Fibroblast of skin of right biceps (primary cell): ENCODE results near the gene GRAMD4.

Experiments used
- DNase-seq: peaks from one replicate; pipeline ENCODE4 v3.0.0-alpha.2; 2013

Gene GRAMD4

GRCh38 chr22:46696229-46696518, 76.0 kb downstream of the GRAMD4 start:
- DNase-seq, result no peak

GRCh38 chr22:46696614-46697013, 76.4 kb downstream of the GRAMD4 start:
- DNase-seq, result no peak

DNA sequence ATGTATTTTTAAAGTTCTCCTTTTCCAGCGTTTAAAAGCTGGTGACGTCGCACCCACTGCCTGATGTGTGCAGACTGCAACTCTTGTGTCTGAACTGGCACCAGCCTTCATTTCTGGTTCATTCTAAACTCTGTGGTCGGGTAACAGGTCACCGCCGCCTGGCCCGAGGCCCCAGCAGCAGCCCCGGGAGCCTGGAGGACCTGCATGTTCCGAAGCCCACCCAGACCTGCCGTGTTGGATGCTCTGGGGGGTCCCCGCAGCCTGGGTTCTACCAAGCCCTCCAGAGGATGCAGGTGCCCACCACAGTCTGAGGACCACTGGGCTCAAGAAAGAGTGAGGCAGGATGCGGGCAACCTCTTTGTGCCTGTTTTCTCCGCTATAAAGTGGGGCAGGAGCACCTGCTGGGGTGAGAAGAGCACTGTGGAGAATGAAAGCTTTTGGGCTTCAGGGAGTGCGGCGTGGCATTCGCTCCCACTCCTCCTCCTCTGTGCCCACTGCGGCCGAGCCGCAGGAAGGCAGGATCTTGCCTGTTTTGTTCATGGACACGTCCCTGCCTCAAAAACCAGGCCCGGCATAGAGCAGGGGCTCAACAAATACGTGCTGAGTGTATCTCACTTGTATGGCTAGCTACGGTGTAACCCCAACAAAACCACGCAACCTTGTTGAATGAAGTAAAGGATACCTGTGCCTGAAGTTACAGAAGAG, 77.8 kb downstream of the GRAMD4 start:
- DNase-seq, result no peak

- no peak for DNase-seq
Observed at GRCh38 chr22:46699091-46699490, 78.9 kb downstream of the GRAMD4 start.

DNA sequence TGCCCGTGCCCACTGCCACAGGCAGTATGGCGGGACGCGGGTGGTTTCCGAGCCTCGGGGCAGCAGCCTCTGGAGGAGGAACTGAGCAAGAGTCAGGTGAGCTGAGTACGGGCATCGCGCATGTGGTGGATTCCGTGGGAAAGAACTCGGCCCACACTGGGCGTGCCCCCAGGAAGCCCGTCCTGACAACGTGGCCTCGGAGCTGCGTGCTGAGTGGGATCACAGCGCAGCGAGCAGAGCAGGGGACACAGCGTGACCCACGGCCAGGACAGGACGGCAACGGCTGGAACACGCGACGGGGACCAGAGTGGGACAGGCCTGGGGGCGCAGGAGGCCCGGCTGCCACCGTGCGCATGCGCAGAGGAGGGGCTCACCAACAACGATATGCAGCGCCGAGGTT, 81.1 kb downstream of the GRAMD4 start:
- no peak for DNase-seq

- no peak for DNase-seq
Observed at GRCh38 chr22:46703171-46703995, 83.2 kb downstream of the GRAMD4 start.

- no peak for DNase-seq
Observed at GRCh38 chr22:46703996-46704370, 83.8 kb downstream of the GRAMD4 start.

GRCh38 chr22:46706060-46706459, 85.9 kb downstream of the GRAMD4 start:
- DNase-seq, result no peak

- no peak for DNase-seq
Observed at GRCh38 chr22:46707305-46707704, 87.1 kb downstream of the GRAMD4 start.

- no peak for DNase-seq
Observed at GRCh38 chr22:46707827-46708570, 87.8 kb downstream of the GRAMD4 start.

GRCh38 chr22:46708766-46709330, 88.7 kb downstream of the GRAMD4 start:
- DNase-seq, result no peak

- no peak for DNase-seq
Observed at GRCh38 chr22:46710806-46711205, 90.6 kb downstream of the GRAMD4 start.

DNA sequence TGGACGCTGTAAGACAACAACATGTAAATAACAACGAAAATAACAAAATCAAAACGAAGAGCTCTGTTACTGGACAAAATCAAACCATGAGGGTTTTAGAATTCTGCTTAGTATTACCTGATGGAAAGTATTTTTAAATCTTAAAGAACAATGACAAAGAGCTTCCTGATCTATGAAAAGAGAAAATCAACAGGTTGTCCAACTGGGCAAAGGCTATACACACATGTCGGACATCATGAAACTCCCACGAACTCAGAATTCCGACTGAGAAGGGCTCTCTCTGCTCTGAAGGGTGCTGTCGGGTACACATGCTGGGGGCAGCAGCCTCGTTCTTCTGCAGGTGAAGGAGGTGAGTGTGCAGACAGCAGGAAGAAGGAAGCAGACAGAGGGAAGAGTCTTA, 92.1 kb downstream of the GRAMD4 start:
- no peak for DNase-seq

DNA sequence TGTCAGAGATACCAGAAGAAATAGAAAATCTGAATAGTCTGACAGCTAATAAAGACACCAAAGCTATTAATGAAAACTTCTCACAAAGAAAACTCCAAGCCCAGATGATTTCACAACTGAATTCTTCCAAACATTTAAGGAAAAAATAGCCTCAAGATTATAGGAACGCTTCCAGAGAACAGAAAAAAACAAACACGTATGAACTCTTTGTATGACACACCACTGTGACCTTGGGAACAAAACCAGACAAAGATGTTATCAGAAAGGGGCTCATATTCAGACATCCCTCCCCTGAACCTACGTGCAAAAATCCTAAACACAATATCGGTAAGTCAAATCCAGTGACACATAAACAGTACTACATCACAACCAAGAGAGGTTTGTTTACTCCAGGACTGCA, 94.4 kb downstream of the GRAMD4 start:
- DNase-seq, result no peak

DNA sequence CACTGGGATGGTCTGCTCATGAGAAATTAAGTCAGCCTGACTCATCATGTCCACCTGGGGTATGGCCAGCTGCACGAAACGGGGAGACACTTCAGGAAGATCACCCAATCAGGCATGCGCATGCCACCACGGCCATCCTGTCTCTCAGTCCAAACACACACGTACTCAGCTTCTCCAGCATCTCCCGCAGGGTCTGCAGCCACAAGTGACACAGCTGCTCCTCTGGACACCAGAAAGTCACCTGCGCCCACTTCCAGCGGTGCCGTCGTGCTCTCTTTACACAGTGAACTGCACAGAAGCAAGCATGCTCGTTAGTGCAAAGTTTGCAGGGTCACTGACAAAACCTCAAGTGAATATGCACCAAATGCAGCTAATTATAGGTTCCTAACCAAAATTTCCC, 99.7 kb downstream of the GRAMD4 start:
- no peak for DNase-seq

- no peak for DNase-seq
Observed at GRCh38 chr22:46721501-46722085, 101.4 kb downstream of the GRAMD4 start.

DNA sequence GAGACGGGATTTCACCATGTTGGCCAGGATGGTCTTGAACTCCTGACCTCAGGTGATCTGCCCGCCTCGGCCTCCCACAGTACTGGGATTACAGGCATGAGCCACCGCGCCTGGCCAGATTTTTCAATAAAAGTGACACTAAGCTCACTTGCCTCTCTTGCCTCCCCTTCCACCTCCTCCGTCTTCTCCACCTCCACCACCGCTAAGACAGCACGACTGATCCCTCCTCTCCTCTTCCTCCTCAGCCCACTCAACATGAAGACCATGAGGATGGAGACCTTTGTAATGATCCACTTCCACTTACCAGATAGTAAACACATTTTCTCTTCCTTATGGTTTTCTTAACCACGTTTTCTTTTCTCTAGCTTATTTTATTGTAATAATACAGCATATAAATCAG, 103.7 kb downstream of the GRAMD4 start:
- DNase-seq, result no peak

DNA sequence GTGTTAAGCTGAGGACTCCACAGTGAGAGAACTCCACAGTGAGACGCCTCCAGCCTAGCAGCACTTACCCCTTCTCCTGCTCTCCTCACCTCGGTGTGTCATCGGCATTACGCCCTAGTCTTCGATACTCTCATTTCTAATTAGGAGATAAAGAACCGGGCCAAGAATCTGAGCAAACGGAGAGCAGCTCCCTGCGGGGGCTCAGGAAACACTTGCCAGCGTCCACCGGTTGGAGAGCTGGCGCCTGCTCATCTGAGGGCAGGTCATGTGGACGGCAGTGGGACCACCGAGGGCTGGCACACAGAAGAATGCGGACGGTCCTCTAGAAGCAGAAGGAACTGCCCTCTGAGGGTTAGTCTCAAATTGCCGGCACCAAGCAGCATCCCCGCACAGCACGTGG, 104.9 kb downstream of the GRAMD4 start:
- no peak for DNase-seq

- DNase-seq, result peak; percentile 22
Observed at GRCh38 chr22:46726066-46726985, 106.1 kb downstream of the GRAMD4 start.

GRCh38 chr22:46726986-46727317, 106.8 kb downstream of the GRAMD4 start:
- no peak for DNase-seq

- DNase-seq, result no peak
Observed at GRCh38 chr22:46727813-46728364, 107.7 kb downstream of the GRAMD4 start.

- DNase-seq, result no peak
Observed at GRCh38 chr22:46728470-46728869, 108.3 kb downstream of the GRAMD4 start.
